Measurements from ENCODE around the gene RRN3.
"Not testable (repeated sequence)": the region's sequence is repeated elsewhere in the genome, so short reads cannot be mapped to it uniquely, and the experiment has no call there.

The RRN3 gene

GRCh38 chr16:15051387-15051951, 42.6 kb downstream of the RRN3 start:
- no peak for DNase-seq (ENCODE audit: low spot score)

GRCh38 chr16:15050440-15050839, 43.6 kb downstream of the RRN3 start:
- DNase-seq (ENCODE audit: low spot score), result not testable (repeated sequence)

- DNase-seq (ENCODE audit: low spot score), result no peak
These were observed 44.4 kb downstream of the RRN3 start for GRCh38 chr16:15049581-15050180.

- DNase-seq (ENCODE audit: low spot score), result no peak
These were observed 47.2 kb downstream of the RRN3 start for GRCh38 chr16:15046692-15047376.

GRCh38 chr16:15045270-15045669, 48.8 kb downstream of the RRN3 start:
- DNase-seq (ENCODE audit: low spot score), result not testable (repeated sequence)

GRCh38 chr16:15044286-15044685, 49.8 kb downstream of the RRN3 start:
- DNase-seq (ENCODE audit: low spot score), result no peak

- no peak for DNase-seq (ENCODE audit: low spot score)
These were observed 50.7 kb downstream of the RRN3 start for GRCh38 chr16:15043344-15043743.

- peak; percentile 85 for DNase-seq (ENCODE audit: low spot score)
These were observed 52.6 kb downstream of the RRN3 start for GRCh38 chr16:15041271-15042004.

GRCh38 chr16:15038689-15039088, 55.4 kb downstream of the RRN3 start:
- no peak for DNase-seq (ENCODE audit: low spot score)

GRCh38 chr16:15037745-15038144, 56.3 kb downstream of the RRN3 start:
- peak; percentile 75 for DNase-seq (ENCODE audit: low spot score)

GRCh38 chr16:15037003-15037402, 57.1 kb downstream of the RRN3 start:
- DNase-seq (ENCODE audit: low spot score), result no peak

GRCh38 chr16:15035163-15035729, 58.8 kb downstream of the RRN3 start:
- no peak for DNase-seq (ENCODE audit: low spot score)

GRCh38 chr16:15034266-15035162, 59.6 kb downstream of the RRN3 start:
- no peak for DNase-seq (ENCODE audit: low spot score)

- no peak for DNase-seq (ENCODE audit: low spot score)
These were observed 60.8 kb downstream of the RRN3 start for GRCh38 chr16:15033309-15033707.

GRCh38 chr16:15032547-15033308, 61.3 kb downstream of the RRN3 start:
- DNase-seq (ENCODE audit: low spot score), result no peak

- DNase-seq (ENCODE audit: low spot score), result no peak
These were observed 62.5 kb downstream of the RRN3 start for GRCh38 chr16:15031586-15031985.

GRCh38 chr16:15031179-15031578, 62.9 kb downstream of the RRN3 start:
- DNase-seq (ENCODE audit: low spot score), result no peak

GRCh38 chr16:15029749-15030148, 64.3 kb downstream of the RRN3 start:
- not testable (repeated sequence) for DNase-seq (ENCODE audit: low spot score)

GRCh38 chr16:15028801-15029698, 65.0 kb downstream of the RRN3 start:
- not testable (repeated sequence) for DNase-seq (ENCODE audit: low spot score)

- not testable (repeated sequence) for DNase-seq (ENCODE audit: low spot score)
These were observed 65.7 kb downstream of the RRN3 start for GRCh38 chr16:15028345-15028715.

Measured in hematopoietic multipotent progenitor cell treated with erythropoietin and hydrocortisone succinate and interleukin-3 and kit ligand, for 17 days (in vitro differentiated cells).